ENCODE data around the gene MAML3.

Gene MAML3

DNA sequence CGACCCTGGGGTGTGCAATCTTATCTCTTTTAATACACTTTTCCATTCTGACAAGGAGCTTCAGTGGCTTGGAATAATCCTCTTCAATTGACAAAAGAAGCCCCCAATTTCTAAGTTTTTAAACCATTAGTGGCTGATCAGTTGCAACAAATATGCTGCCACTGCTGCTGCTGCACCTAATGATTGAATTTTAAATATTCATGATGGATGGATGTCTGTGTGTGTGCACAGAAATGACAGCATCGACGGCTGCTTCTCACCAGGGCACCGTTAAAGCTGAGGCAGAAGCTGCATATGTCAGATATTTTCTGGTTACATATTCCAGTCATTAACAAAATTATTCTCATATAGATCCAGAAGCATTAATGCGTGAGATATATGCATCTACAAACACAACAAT is 306.0 kb downstream of the MAML3 start:
- DNase-seq (ENCODE audit: low spot score): no peak
- TF ChIP-seq, protein P1, sequence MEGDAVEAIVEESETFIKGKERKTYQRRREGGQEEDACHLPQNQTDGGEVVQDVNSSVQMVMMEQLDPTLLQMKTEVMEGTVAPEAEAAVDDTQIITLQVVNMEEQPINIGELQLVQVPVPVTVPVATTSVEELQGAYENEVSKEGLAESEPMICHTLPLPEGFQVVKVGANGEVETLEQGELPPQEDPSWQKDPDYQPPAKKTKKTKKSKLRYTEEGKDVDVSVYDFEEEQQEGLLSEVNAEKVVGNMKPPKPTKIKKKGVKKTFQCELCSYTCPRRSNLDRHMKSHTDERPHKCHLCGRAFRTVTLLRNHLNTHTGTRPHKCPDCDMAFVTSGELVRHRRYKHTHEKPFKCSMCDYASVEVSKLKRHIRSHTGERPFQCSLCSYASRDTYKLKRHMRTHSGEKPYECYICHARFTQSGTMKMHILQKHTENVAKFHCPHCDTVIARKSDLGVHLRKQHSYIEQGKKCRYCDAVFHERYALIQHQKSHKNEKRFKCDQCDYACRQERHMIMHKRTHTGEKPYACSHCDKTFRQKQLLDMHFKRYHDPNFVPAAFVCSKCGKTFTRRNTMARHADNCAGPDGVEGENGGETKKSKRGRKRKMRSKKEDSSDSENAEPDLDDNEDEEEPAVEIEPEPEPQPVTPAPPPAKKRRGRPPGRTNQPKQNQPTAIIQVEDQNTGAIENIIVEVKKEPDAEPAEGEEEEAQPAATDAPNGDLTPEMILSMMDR (IDR thresholded peaks at IDR 0.05; ENCODE audit: extremely low read depth, missing control alignments): no peak

DNA sequence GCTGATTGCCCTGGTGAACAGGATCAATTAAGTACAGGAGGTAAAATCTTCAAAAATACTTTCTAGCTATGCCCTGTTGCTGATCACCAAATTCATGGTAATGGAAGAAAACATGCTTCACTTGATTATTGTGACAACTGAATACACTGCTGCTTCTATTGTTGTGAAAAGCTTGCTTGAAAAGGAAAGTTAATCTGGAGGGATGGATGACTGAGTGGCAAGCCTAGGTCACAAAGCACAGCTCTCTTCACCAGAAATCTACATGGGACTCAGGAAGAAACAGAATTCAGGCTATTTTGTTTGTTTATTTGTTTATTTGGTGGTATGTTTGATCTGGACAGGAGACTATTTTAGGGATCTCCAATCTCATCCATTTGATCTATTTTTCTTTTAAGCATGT is 306.4 kb downstream of the MAML3 start:
- DNase-seq (ENCODE audit: low spot score): no peak
- TF ChIP-seq, protein P1 (IDR thresholded peaks at IDR 0.05; ENCODE audit: extremely low read depth, missing control alignments): no peak

DNA sequence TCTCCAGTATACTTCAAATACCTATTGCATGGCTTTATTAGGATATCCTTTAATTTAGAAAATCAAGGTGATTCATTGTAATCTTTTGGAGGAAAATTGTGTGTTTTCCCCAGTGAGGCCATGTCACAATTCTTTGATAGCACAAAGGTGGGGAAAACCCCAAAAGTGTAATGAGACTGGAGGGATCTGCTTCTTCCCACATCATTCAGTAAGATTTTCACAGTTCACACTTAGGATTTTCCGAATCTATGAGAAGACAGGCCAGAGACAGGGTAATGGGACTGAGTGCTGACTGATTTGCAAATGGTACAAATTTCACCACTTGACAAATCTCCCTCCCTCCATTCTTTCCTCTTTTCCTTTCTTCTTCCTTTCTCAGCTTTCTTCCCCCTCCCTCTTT is 307.2 kb downstream of the MAML3 start:
- no peak for DNase-seq (ENCODE audit: low spot score)
- TF ChIP-seq, protein P1 (IDR thresholded peaks at IDR 0.05; ENCODE audit: extremely low read depth, missing control alignments): no peak

DNA sequence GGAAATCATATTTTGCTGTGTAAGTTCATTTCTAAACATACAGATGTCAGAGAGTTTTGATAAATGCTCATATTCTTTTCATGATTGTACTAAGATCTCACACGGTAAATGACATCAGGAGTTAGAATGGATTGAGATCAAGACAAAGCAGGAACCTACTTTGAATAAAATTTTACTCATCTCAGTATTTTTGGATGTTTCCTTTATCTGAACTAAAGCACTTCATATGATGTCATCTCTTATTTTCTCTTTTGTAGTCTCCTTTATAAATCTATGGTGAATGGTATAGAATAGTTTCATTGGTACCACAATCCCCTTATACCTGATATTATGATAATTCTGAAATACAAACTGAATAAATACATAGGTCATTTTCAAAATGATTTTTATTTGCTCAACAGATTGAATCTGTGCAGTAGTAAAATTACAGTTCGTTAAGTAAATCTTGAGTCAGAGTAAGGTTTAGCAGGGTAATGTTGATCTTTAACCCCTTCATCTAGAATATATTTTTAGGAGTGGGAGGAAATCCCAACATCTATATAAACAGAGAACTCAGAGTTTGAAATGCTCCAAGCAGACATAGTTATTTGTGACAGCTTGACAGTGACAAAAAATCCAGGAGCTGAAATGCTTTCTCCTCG is 308.4 kb downstream of the MAML3 start:
- TF ChIP-seq, protein P1 (IDR thresholded peaks at IDR 0.05; ENCODE audit: extremely low read depth, missing control alignments): no peak
- no peak for DNase-seq (ENCODE audit: low spot score)

DNA sequence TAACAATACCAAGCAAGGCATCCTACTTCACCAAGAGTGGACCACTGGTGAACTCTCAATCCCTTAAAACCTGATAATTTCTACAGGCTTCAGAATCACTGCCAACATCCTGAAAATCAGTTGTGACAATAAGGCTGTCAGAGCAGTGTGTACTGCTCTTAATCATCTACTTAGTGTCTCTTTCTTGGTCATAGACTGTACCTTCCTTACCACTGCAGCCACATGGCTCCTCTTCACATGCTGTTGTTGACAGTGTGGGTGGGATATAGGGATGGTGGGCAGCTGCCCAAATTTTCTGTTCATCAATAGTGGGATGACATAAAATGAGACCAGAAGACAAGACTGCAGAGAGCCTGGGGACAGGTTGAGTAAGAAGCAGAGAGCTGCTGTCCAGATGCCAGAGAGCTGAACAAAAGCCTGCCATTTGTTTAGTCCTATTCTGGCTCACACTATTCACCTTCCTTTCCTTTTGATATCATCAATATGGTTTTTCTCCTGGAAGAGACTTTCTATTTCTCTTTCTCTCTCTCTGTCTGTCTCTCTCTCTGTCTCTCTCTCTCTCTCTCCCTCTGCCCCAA is 309.4 kb downstream of the MAML3 start:
- TF ChIP-seq, protein P1 (IDR thresholded peaks at IDR 0.05; ENCODE audit: extremely low read depth, missing control alignments): no peak
- DNase-seq (ENCODE audit: low spot score): no peak

DNA sequence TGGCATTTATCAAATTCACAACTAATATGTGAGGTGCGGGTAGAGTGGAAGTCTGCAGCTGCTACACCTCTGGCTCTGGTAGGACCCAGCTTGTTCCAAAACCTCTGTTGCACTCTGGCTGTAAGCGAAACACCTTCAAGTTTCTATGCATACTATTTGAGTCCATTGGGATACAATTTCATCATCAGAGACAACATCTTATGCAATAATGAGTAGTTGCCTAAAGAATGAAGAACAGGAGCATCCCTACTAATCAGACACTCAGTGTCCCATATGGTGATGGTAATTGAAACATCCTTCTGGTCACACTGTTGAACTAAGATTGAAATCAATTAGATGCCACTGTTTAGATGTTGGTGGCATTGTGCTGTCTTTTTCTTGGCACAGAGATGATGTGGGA is 309.9 kb downstream of the MAML3 start:
- DNase-seq (ENCODE audit: low spot score): no peak
- TF ChIP-seq, protein P1 (IDR thresholded peaks at IDR 0.05; ENCODE audit: extremely low read depth, missing control alignments): no peak

DNA sequence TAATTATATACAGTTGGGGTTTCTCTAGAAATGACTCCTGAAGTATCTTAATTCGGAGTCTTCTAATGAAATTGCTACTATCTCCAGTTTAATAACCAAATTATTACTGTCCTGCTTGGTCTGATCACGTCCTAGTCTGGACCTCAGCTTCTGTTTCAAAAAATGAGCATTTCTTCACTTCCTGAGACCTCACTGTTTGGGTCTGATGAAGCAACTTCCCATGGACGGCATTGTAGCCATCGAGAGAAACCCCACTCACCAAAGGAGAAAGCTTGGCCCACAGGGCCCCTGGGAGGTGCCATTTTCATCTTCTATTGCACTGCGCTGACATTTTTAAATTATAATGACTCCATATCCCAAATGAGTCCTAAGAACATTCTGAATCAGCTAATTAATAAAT is 310.3 kb downstream of the MAML3 start:
- no peak for DNase-seq (ENCODE audit: low spot score)
- TF ChIP-seq, protein P1 (IDR thresholded peaks at IDR 0.05; ENCODE audit: extremely low read depth, missing control alignments): no peak
